CD4-positive, alpha-beta T cell treated with Interleukin-15 for 1 hour (primary cell): ENCODE data around the gene SNX3.
"Not testable (repeated sequence)": the region's sequence is repeated elsewhere in the genome, so short reads cannot be mapped to it uniquely, and the experiment has no call there.

Source experiments
- DNase-seq: peaks from one replicate; pipeline ENCODE4 v3.0.0-alpha.2; 2020

SNX3 gene

DNA sequence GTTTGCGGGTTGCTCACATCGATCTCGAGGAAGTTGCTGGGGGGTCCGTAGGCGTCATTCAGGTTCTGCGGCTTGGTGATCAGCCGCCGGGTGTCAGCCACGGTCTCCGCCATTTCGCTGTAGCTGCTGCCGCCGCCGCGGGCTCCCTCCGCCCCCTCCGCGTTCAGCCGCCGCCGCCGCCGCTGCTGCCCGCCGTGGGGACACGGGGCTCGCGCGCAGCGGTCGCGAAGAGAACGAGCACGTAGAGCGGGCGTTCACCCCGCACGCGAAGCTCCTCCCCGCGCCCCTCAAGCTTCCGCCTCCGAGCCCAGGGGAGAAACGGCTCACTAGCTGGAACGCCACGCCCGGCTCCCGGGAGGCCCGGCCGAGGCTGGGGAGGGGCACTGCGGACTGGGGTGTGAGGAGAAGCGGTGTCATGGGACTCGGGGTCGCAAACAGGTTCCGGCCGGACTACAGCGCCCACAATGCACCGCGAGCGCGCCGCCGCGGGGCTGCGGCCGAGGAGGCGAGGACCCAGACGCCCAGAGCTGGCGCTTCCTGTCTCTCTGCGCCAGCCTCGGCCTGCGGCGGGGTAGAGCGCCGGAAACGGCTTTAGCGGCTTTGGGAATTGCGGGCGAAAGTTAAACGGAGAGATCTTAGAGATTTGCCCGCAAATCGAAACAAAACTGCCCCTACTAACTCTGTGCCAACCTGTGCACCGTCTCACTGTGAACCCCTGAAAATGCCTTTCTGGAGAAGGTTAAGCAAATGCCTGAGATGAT lies at the start of gene SNX3:
Gene SNX3, minus strand, starts transcription at position 232 of the 761 bp plus-strand sequence. Its CDS starts 119 bp downstream, at position 113.
- peak; percentile 96 for DNase-seq

- DNase-seq, result no peak
These were observed 49.0 kb upstream of the SNX3 start for GRCh38 chr6:108309844-108310243.

DNA sequence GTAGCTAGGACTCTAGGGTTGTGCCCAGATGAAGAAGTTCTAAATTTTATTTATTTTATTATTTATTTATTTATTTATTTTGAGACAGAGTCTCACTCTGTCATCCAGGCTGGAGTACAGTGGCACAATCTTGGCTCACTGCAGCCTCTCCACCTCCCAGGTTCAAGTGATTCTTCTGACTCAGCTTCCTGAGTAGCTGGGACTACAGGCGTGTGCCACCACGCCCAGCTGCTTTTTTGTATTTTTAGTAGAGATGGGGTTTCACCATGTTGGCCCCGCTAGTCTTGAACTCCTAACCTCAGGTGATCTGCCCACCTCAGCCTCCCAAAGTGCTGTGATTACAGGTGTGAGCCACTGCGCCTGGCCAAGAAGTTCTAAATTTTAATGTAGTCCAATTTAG lies 47.8 kb upstream of the SNX3 start:
- DNase-seq, result not testable (repeated sequence)

- DNase-seq, result no peak
These were observed 43.8 kb upstream of the SNX3 start for GRCh38 chr6:108304646-108305045.

- DNase-seq, result no peak
These were observed 41.5 kb upstream of the SNX3 start for GRCh38 chr6:108302386-108302785.

GRCh38 chr6:108295676-108296075 lies 34.8 kb upstream of the SNX3 start:
- DNase-seq, result no peak

GRCh38 chr6:108294727-108295625 lies 34.1 kb upstream of the SNX3 start, which contains the start of gene AFG1L:
Gene AFG1L (plus strand): TSS chr6:108295054. CDS start chr6:108295080, 26 bp downstream.
- peak; percentile 81 for DNase-seq

DNA sequence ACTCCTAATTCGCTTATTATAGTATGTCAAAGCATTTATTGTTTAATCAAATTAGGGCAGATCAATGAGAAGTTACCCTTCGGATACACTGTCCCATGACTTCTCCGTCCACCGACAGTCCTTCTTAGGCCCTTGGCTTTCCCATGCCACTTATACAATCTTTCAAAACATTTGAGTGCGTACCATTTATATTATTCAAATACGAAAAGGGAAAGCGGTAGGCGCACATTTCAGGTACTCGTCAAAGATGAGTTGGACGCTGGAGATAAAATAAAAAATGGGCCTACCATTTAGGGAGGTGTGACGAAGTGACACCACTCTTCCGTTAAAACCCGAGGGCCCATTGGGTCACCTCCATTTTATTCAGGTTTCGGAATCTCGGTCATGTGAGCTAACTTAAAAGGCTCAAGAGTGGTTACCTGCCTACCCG lies 33.5 kb upstream of the SNX3 start:
- no peak for DNase-seq

GRCh38 chr6:108293527-108294296 lies 32.9 kb upstream of the SNX3 start:
- no peak for DNase-seq

DNA sequence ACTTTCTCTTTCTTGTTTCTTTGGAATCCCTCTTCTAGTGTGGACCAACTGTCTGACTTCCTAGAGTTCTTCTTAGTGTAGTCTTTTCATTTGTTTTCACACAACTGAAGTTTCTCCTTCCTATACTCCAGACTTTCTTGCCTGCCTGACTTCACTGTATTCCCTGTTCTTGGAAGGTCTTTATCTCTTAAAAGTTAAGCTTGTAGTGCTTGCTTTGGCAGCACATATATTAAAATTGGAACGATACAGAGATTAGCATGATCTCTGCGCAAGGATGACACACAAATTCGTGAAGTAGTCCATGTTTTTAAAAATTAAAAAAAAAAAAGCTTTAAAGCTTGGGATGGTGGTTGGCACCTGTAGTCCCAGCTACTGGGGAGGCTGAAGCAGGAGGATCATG lies 31.7 kb upstream of the SNX3 start:
- not testable (repeated sequence) for DNase-seq

DNA sequence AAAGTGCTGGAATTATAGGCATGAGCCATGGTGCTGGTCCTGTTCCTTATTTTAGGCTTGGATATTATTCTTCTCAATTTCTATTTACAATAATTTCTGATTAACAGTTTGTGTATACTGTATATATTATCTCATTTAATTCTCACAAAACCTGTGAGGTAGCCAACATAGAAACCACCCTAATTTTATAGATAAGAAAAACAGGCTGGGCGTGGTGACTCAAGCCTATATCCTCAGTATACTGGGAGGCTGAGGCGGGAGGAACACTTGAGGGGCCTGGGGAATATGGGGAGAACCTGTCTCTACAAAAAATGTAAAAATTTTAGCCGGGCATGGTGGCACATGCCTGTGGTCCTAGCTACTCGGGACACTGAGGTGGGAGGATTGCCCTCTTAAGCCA lies 30.3 kb upstream of the SNX3 start:
- no peak for DNase-seq

- no peak for DNase-seq
These were observed 27.9 kb upstream of the SNX3 start for GRCh38 chr6:108288742-108289141.

- no peak for DNase-seq
These were observed 26.5 kb upstream of the SNX3 start for GRCh38 chr6:108287373-108287772.

DNA sequence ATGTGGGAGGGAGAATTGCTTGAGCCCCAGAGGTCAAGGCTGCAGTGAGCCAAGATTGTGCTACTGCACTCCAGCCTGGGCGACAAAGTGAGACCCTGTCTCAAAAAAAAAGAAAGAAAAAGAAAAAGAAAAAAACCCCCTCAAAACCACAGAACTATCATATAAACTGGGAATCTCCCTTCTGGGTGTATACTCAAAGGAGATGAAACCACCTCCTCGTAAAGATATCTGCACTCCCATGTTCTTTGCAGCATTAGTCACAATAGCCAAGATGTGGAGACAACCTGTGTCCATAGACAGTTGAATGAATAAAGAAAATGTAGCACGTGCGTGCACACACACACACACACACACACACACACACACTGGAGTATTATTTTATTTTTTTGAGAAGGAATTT lies 25.5 kb upstream of the SNX3 start:
- no peak for DNase-seq

- DNase-seq, result no peak
These were observed 24.5 kb upstream of the SNX3 start for GRCh38 chr6:108285381-108285780.

DNA sequence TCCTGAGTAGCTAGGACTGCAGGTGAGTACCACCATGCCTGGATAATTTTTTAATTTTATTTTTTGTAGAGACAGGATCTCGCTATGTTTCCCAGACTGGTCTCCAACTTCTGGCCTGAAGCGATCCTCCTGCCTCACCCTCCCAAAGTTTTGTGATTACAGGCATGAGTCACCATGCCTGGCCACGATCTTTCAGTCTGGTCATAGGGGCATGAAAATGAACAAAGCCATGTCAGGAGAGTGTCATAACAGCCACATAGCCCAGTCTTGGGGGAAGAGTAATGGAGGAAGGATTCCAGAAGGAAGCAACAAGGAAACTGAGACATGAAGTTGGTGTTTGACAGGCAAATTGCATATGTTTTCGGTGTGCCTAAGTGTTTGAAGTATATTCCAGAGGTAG lies 17.0 kb upstream of the SNX3 start:
- no peak for DNase-seq

DNA sequence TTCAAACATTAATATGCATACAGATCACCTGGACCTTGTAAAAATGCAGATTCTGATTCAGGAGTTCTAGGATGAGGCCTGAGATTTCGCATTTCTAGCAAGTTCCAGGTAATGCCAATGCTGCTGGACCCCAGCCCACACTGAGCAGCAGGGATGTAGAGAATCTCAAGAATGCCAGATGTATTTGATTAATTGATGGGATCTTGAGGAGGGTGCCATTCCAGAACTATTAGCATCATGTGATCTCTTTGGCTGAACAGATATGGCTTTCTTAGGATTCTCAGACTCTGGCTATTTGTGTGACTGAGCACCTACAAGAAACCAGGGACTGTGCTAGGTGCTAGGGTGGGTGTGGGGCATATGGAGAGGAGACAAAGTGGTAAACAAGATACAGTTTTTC lies 16.5 kb upstream of the SNX3 start:
- no peak for DNase-seq

DNA sequence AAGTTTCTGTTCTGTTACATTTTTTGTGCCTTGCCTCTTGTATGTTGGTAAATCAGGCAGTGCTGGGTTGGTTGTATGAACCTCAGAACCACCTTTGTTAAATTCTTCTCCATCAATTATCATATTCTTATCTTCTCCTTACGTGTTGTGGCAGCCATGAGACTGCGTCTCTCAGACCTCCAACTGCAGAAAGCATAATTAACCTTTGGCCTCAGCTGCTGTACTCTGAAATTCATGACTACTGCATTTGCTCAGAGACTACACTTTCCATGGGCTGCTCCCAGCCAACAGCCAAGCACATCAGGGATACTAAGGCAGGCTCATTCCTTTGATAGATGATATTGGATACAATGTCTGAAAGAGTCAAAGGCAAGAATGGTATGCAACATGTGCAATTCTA lies 15.1 kb upstream of the SNX3 start:
- DNase-seq, result no peak

GRCh38 chr6:108274546-108274945 lies 13.7 kb upstream of the SNX3 start:
- DNase-seq, result no peak

DNA sequence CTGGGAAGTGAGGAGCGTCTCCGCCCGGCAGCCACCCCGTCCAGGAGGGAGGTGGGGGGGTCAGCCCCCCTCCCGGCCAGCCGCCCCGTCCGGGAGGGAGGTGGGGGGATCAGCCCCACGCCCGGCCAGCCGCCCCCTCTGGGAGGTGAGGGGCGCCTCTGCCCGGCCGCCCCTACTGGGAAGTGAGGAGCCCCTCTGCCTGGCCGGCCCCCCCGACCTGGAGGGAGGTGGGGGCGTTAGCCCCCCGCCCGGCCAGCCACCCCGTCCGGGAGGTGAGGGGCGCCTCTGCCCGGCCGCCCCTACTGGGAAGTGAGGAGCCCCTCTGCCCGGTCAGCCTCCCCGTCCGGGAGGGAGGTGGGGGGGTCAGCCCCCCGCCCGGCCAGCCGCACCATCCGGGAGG lies 9.1 kb upstream of the SNX3 start:
- not testable (repeated sequence) for DNase-seq

DNA sequence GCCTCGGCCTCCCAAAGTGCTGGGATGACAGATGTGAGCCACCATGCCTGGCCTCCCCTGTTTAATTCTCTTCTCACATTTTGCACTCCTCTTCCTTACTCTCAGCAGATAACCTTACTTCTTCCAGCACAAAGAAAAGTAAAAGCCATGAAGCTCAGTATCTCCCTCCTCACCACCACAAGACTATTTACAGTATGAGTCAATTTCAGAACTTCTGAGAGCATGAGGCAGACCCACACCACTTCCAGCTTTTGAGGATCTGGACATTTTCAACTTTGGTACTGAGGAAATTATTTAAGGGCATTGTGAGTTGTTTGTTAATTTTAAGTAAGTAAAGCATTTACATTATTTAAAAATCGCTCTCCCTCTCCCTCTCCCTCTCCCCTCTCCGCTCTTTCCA lies 8.0 kb upstream of the SNX3 start:
- no peak for DNase-seq

- DNase-seq, result no peak
These were observed 2.5 kb upstream of the SNX3 start for GRCh38 chr6:108263371-108263770.
